ENCODE data around the gene COX7A2. TPM values are rescaled to one million over a fixed set of nuclear protein-coding genes. Genes with fewer than 3 reads are reported as not detected.

COX7A2 gene
- total RNA-seq, 1 experiment from 2014 or later = 516 TPM

GRCh38 chr6:75279418-75279817 is 35.8 kb upstream of the COX7A2 start:
- Histone ChIP-seq H2AFZ (ENCODE audit: low read length) (no peak overlapping the region), H3K18ac (ENCODE audit: insufficient read length, low read depth, low read length) (no peak overlapping the region), H2AK5ac (ENCODE audit: insufficient read length, low read length) (no peak overlapping the region), H4K20me1 (ENCODE audit: control insufficient read depth, insufficient read depth, insufficient read length) (no peaks in the 10 kb centered on the region), H3K4me2 (ENCODE audit: insufficient read depth, insufficient read length, low read length) (no peak overlapping the region), H3K56ac (ENCODE audit: insufficient read length, low read depth, low read length) (no peak overlapping the region), H4K5ac (ENCODE audit: insufficient read length, low read depth, low read length) (no peak overlapping the region), H3K27me3 (ENCODE audit: insufficient read depth, low read length) (no peaks in the 10 kb centered on the region), H4K91ac (ENCODE audit: insufficient read length, low read depth, low read length) (no peak overlapping the region), H3T11ph (ENCODE audit: low read length) (no peak overlapping the region), H3K4ac (ENCODE audit: low read depth, low read length) (no peak overlapping the region), H2BK5ac (ENCODE audit: insufficient read length, low read length) (no peak overlapping the region), H2BK15ac (ENCODE audit: low read depth, low read length) (no peak overlapping the region), H3K23ac (ENCODE audit: insufficient read length, low read depth, low read length) (no peak overlapping the region), H3K9me3 (ENCODE audit: control insufficient read depth, low read depth, low read length) (no peaks in the 10 kb centered on the region), H3K79me1 (ENCODE audit: insufficient read depth, low read depth, low read length, poor library complexity, severe bottlenecking) (peaks cover 7% of the 10 kb centered on the region), H3K27ac (ENCODE audit: insufficient read length, low read depth, low read length) (peak overlapping the region; percentile 49), H3K23me2 (ENCODE audit: insufficient read length, low read depth, low read length, poor library complexity, severe bottlenecking) (no peaks in the 10 kb centered on the region), H3K79me2 (ENCODE audit: insufficient read depth, low read length) (peaks cover 41% of the 10 kb centered on the region; the same call in 1 of the 2 replicates), H4K8ac (replicated peaks; ENCODE audit: insufficient read length, low read depth, low read length) (no peak overlapping the region), H3K14ac (ENCODE audit: insufficient read depth, low read length) (no peak overlapping the region), H2BK120ac (ENCODE audit: low read depth, low read length, poor library complexity, severe bottlenecking) (no peak overlapping the region), H2BK20ac (ENCODE audit: low read depth, low read length, poor library complexity, severe bottlenecking) (no peak overlapping the region), H3K4me1 (ENCODE audit: insufficient read depth, low read length) (peaks cover 19% of the 10 kb centered on the region; the same call in 1 of the 2 replicates), H3K9ac (ENCODE audit: extremely low read depth, insufficient read length, low read length) (no peak overlapping the region), H2BK12ac (ENCODE audit: insufficient read length, low read depth, low read length) (no peak overlapping the region)
- no peak for TF ChIP-seq CTCF (conservative IDR thresholded peaks at IDR 0.05)
- H3K4me1 Mint-ChIP-seq = peaks cover 58% of the 10 kb centered on the region in 2 experiments
- no peak overlapping the region for H3K4me3 Mint-ChIP-seq
- no CpG with 5 or more reads among the region's 2 CpGs for WGBS (ENCODE audit: extremely low coverage, insufficient read length, low lambda C conversion rate)
- DNase-seq = no peak
- H3K27ac Mint-ChIP-seq = peak overlapping the region; percentile 70 to 90 (median 78); a peak in 4 of 7 replicates
- H3K27me3 Mint-ChIP-seq (ENCODE audit: low read depth) = no peaks in the 10 kb centered on the region
- peaks cover 5 to 23% (median 13%) of the 10 kb centered on the region in 3 experiments; a peak in 5 of 7 replicates for H3K36me3 Mint-ChIP-seq (ENCODE audit: insufficient read depth in 1 of 3, low read depth in 3 of 3)
- H3K9me3 Mint-ChIP-seq = no peaks in the 10 kb centered on the region
